PC-3 (cell line): ENCODE results near the gene SLC34A1. TPM values are rescaled to one million over a fixed set of nuclear protein-coding genes. Genes with fewer than 3 reads are reported as not detected.

ENCODE experiments used
- ATAC-seq: fragments of 200-7000 bp; cut with Tn5 transposase; 2 replicates; pipeline ENCODE4 v1.9.1; 2020; ENCODE audit warnings: mild to moderate bottlenecking, moderate library complexity
- BruUV-seq: library from RNA; stranded (reverse); fragments of 400-500 nt; replicated peaks from 2 replicates; lab custom pipeline; 2021; lab: Mats Ljungman, UMichigan
- CTCF ChIA-PET: fragments of 300-600 bp; sonication (Branson Sonifier 250); formaldehyde crosslinking; loops from one replicate; lab custom pipeline; 2022; ENCODE audit warnings: antibody characterized with exemption; lab: Charles Lee
- POLR2A ChIA-PET: fragments of 300-600 bp; sonication (Branson Sonifier 250); formaldehyde crosslinking; loops from one replicate; lab custom pipeline; 2022; ENCODE audit warnings: antibody characterized with exemption; ENCODE audit not compliant: unreplicated experiment; lab: Charles Lee
- DNase-seq: peaks from one replicate; pipeline ENCODE4 v3.0.0-alpha.2; 2015
- H2AFZ ChIP-seq: fragments of 300-600 bp; sonication (generic); 2 replicates; pipeline ENCODE4 v1.6.0; 2016; ENCODE audit warnings: antibody characterized with exemption, low read length
- H3F3A ChIP-seq: fragments of 300-600 bp; sonication (generic); one replicate; pipeline ENCODE4 v1.6.0; 2017; ENCODE audit warnings: antibody characterized with exemption, low read length, control low read depth, mild to moderate bottlenecking; ENCODE audit not compliant: unreplicated experiment
- H3K27ac ChIP-seq: fragments of 300-600 bp; sonication (generic); 2 replicates; pipeline ENCODE4 v1.5.1; 2016; ENCODE audit warnings: mild to moderate bottlenecking, low read length
- H3K27me3 ChIP-seq: fragments of 300-600 bp; sonication (generic); 2 replicates; pipeline ENCODE4 v1.6.1; 2016; ENCODE audit warnings: low read length, mixed read lengths
- H3K36me3 ChIP-seq: fragments of 300-600 bp; sonication (generic); 2 replicates; pipeline ENCODE4 v1.6.1; 2016; ENCODE audit warnings: low read depth, mixed run types, low read length, mixed read lengths
- H3K4me1 ChIP-seq: fragments of 300-600 bp; sonication (generic); 2 replicates; pipeline ENCODE4 v1.5.1; 2016; ENCODE audit warnings: low read length; ENCODE audit not compliant: insufficient read depth
- H3K4me2 ChIP-seq: fragments of 300-600 bp; sonication (generic); 2 replicates; pipeline ENCODE4 v1.6.0; 2016; ENCODE audit warnings: low read length
- H3K4me3 ChIP-seq: fragments of 300-600 bp; sonication (generic); 2 replicates; pipeline ENCODE4 v1.5.1; 2016; ENCODE audit warnings: mild to moderate bottlenecking, low read length, mixed read lengths
- H3K79me2 ChIP-seq: fragments of 300-600 bp; sonication (generic); 2 replicates; pipeline ENCODE4 v1.6.1; 2017; ENCODE audit warnings: low read length, mixed read lengths
- H3K9ac ChIP-seq: fragments of 300-600 bp; sonication (generic); 2 replicates; pipeline ENCODE4 v1.6.0; 2016; ENCODE audit warnings: mild to moderate bottlenecking, low read length
- H3K9me2 ChIP-seq: fragments of 300-600 bp; sonication (generic); replicated peaks from 2 replicates; pipeline ENCODE4 v1.6.1; 2016; ENCODE audit warnings: mixed run types, low read length, mixed read lengths
- H3K9me3 ChIP-seq: fragments of 300-600 bp; sonication (generic); 2 replicates; pipeline ENCODE4 v1.6.1; 2016; ENCODE audit warnings: low read length, mixed read lengths
- H4K20me1 ChIP-seq: fragments of 300-600 bp; sonication (generic); 2 replicates; pipeline ENCODE4 v1.6.1; 2016; ENCODE audit warnings: low read length, mixed read lengths
- EZH2 ChIP-seq: fragments of 300-600 bp; sonication (generic); IDR thresholded peaks from one replicate; pipeline ENCODE4 v1.6.1; 2017; ENCODE audit warnings: antibody characterized with exemption, mild to moderate bottlenecking, low read length; ENCODE audit not compliant: unreplicated experiment
- EZH2phosphoT487 ChIP-seq: fragments of 300-600 bp; sonication (generic); IDR thresholded peaks from 2 replicates; pipeline ENCODE4 v1.6.1; 2018; ENCODE audit warnings: mild to moderate bottlenecking, antibody characterized with exemption, low read length, borderline replicate concordance
- intact Hi-C: fragments of 100-400 bp; cut with micrococcal nuclease; formaldehyde crosslinking; loops from 2 replicates; pipeline ENCODE4 v1.9.0; 2023
- total RNA-seq: library from RNA; depleted of rRNA; stranded (reverse); fragments of >200 nt; gene quantifications from 2 replicates; pipeline ENCODE4 v1.2.3, GENCODE V29; 2014
- TF ChIP-seq, protein P1 (sequence below): fragments of 300-600 bp; sonication (generic); conservative IDR thresholded peaks from 2 replicates; pipeline ENCODE4 v1.5.1; 2017; ENCODE audit warnings: antibody characterized with exemption, low read depth, mild to moderate bottlenecking, low read length

SLC34A1 gene
- total RNA-seq, 1 experiment from 2014 or later = 0.07 TPM

DNA sequence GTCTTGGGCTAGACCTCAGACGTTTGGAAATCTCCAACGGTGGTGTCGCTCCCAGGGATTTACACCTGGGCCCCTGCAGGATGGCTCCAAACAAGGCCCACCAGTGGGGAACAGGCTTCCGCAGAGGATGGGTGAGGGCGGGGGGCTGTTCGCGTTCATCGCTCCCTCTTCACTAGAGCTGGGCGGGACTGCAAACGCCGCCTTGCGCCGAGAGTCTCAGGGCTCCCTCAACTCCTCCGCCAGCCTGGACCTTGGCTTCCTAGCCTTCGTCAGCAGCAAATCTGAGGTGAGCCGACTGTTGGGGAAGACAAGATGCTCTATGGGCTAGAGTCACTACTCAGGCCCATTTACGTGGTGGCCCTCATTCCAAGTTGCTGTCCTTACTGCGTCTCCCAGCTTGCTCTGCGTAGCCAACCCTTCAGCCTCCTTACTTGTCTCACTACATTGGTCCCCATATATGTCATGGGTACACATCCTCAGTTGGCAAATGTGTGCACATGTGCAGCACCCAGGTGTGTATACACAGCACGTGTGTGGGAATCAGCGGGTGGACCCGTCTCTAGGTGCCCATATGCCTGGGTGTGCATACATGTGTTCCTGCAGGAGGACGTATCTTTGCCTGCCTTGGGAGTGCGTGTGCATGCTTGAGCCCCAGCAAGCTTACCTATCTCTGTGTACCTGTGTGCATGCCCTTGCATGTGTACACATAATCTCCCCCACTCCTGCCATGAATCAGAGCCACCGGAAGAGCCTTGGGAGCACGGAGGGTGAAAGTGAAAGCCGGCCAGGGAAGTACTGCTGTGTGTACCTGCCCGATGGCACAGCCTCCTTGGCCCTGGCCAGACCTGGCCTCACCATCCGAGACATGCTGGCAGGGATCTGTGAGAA lies 16.0 kb upstream of the SLC34A1 start:
- no peak overlapping the region for H3K27ac ChIP-seq
- no peaks in the 10 kb centered on the region for H4K20me1 ChIP-seq
- intact Hi-C loops = no loop called here
- H3F3A ChIP-seq = no peaks in the 10 kb centered on the region
- H3K79me2 ChIP-seq = no peaks in the 10 kb centered on the region
- TF ChIP-seq EZH2phosphoT487 (no peak), EZH2 (no peak)
- TF ChIP-seq, protein P1, sequence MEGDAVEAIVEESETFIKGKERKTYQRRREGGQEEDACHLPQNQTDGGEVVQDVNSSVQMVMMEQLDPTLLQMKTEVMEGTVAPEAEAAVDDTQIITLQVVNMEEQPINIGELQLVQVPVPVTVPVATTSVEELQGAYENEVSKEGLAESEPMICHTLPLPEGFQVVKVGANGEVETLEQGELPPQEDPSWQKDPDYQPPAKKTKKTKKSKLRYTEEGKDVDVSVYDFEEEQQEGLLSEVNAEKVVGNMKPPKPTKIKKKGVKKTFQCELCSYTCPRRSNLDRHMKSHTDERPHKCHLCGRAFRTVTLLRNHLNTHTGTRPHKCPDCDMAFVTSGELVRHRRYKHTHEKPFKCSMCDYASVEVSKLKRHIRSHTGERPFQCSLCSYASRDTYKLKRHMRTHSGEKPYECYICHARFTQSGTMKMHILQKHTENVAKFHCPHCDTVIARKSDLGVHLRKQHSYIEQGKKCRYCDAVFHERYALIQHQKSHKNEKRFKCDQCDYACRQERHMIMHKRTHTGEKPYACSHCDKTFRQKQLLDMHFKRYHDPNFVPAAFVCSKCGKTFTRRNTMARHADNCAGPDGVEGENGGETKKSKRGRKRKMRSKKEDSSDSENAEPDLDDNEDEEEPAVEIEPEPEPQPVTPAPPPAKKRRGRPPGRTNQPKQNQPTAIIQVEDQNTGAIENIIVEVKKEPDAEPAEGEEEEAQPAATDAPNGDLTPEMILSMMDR = no peak
- ChIA-PET CTCF (interaction anchor here (1.0 kb wide), 1 partner anchor 21 kb away, joined by 6 read pairs; no protein-coding TSS in a partner anchor), POLR2A (interaction anchor here (0.6 kb wide), 2 partner anchors 10 to 21 kb away, joined by 3 read pairs; partner anchors contain the start of gene RGS14)
- no peak overlapping the region for H3K9ac ChIP-seq
- H3K4me3 ChIP-seq = no peak overlapping the region
- H3K4me1 ChIP-seq = peaks cover 17% of the 10 kb centered on the region
- H3K27me3 ChIP-seq = no peaks in the 10 kb centered on the region
- no TSS peak for BruUV-seq
- ATAC-seq (no peak), DNase-seq (no peak)
- no peak overlapping the region for H3K4me2 ChIP-seq
- H2AFZ ChIP-seq = no peak overlapping the region
- no peaks in the 10 kb centered on the region for H3K36me3 ChIP-seq
- no peaks in the 10 kb centered on the region for H3K9me2 ChIP-seq
- no peaks in the 10 kb centered on the region for H3K9me3 ChIP-seq

DNA sequence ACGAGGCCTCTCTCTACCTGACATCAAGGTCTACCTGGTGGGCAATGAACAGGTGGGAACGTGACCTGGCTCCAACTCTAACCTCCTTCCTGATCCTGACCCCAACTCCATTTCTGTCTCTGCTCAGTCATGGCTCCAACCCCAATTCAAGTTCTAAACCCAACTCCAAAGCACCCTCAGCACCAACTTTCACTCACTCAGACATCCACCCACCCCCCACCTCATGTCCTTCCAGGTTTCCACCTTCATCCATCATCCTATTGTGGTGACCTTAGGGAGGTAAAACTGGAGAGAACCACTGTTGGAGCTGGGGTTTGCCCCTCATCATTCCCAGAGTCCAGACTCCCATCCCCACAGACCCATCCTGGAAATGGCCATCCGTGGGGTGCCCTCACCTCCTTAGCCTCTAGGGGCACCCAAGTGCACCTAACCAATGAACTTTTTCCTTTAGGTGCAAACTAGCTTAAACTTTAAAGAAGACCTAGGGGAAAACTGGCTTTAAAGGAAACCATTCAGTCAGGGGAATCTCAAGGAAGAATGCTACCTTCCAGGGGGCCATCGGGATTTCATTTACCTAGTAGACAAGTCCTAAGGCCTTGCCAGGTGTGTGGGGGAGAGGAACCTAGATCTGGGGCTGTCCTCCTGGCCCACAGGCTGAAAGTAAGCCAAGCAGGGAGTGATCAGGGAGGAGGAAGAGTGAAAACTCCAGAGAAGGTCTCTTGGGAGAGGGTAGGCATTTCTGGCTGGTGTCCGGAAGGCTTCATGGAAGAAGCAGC lies 15.2 kb upstream of the SLC34A1 start:
- POLR2A ChIA-PET = interaction anchor here (0.6 kb wide), 2 partner anchors 11 to 20 kb away, joined by 3 read pairs; partner anchors contain the start of gene RGS14
- no peak overlapping the region for H3K27ac ChIP-seq
- no peak overlapping the region for H3K4me2 ChIP-seq
- no peaks in the 10 kb centered on the region for H3K27me3 ChIP-seq
- H3K9me3 ChIP-seq = no peaks in the 10 kb centered on the region
- TF ChIP-seq EZH2 (no peak), EZH2phosphoT487 (no peak)
- TF ChIP-seq, protein P1 = peak; percentile 80
- no peaks in the 10 kb centered on the region for H3F3A ChIP-seq
- H3K36me3 ChIP-seq = no peaks in the 10 kb centered on the region
- H2AFZ ChIP-seq = no peak overlapping the region
- no peaks in the 10 kb centered on the region for H4K20me1 ChIP-seq
- ATAC-seq = peak; percentile 21; the same call in 1 of the 2 replicates
- DNase-seq = peak; percentile 61
- no peaks in the 10 kb centered on the region for H3K9me2 ChIP-seq
- CTCF ChIA-PET = interaction anchor here (0.9 to 1.0 kb wide), 2 partner anchors 14 to 20 kb away, joined by 3 to 6 read pairs; no protein-coding TSS in a partner anchor
- H3K4me3 ChIP-seq = no peak overlapping the region
- no peak overlapping the region for H3K9ac ChIP-seq
- H3K79me2 ChIP-seq = no peaks in the 10 kb centered on the region
- H3K4me1 ChIP-seq = peaks cover 9% of the 10 kb centered on the region
- no TSS peak for BruUV-seq
- intact Hi-C loops = no loop called here
